Prostate gland (tissue), 2 donors: ENCODE results near the gene ZNF394. TPM values are rescaled to one million over a fixed set of nuclear protein-coding genes. Genes with fewer than 3 reads are reported as not detected.
"Not testable (repeated sequence)": the region's sequence is repeated elsewhere in the genome, so short reads cannot be mapped to it uniquely, and the experiment has no call there.

Experiments
- DNase-seq: peaks from one replicate; pipeline ENCODE4 v3.0.0-alpha.2; 2019; ENCODE audit warnings: low spot score
- H3K27ac ChIP-seq, 2 donors: fragments of 200-600 bp; sonication (generic); 2 replicates each; pipeline ENCODE4 v1.5.1; 2017 to 2019
- H3K27me3 ChIP-seq: fragments of 200-600 bp; sonication (generic); replicated peaks from 2 replicates; pipeline ENCODE4 v1.5.1; 2019; ENCODE audit not compliant: insufficient read depth
- H3K36me3 ChIP-seq, 2 donors: fragments of 200-600 bp; sonication (generic); 1 replicate in 1 of 2; 2 replicates in 1 of 2; pipeline versions ENCODE4 v1.5.1 to v1.8.1; 2017 to 2019
- H3K4me1 ChIP-seq: fragments of 200-600 bp; sonication (generic); replicated peaks from 2 replicates; pipeline ENCODE4 v1.5.1; 2019
- H3K4me3 ChIP-seq, 2 donors: fragments of 200-600 bp; sonication (generic); 2 replicates each; pipeline ENCODE4 v1.5.1; 2017 to 2019
- H3K9me3 ChIP-seq: fragments of 200-600 bp; sonication (generic); 2 replicates; pipeline ENCODE4 v1.5.1; 2017
- CTCF ChIP-seq, 4 experiments: fragments of 200-600 bp in 2 of 4; fragments of 450-650 bp in 2 of 4; sonication (generic) in 2 of 4; IDR thresholded peaks; 1 replicate in 3 of 4; 2 replicates in 1 of 4; pipeline ENCODE4 v1.5.1; 2016 to 2019; ENCODE audit warnings: antibody characterized with exemption in 4 of 4, mild to moderate bottlenecking in 2 of 4, moderate library complexity in 2 of 4
- POLR2A ChIP-seq: fragments of 450-650 bp; IDR thresholded peaks from one replicate; pipeline ENCODE4 v1.6.1; 2016; ENCODE audit warnings: antibody characterized with exemption, mild to moderate bottlenecking
- POLR2AphosphoS5 ChIP-seq: sonication (generic); formaldehyde crosslinking; IDR thresholded peaks from one replicate; pipeline ENCODE4 v1.6.1; 2017; ENCODE audit warnings: antibody characterized with exemption
- WGBS: methylation state at CpG from one replicate; pipeline ENCODE4 v1.1.5; 2018; 5-methylcytosine and 5-hydroxymethylcytosine counted together
- intact Hi-C: fragments of 100-400 bp; cut with DNase I; formaldehyde crosslinking; loops from one replicate; pipeline ENCODE4 v1.14.2; 2022
- total RNA-seq, 2 donors: library from RNA; depleted of rRNA; stranded (reverse); fragments of >200 nt; gene quantifications; one replicate each; pipeline ENCODE4 v1.1.0, GENCODE V29; 2016

Gene ZNF394
- total RNA-seq, result 10 to 100 TPM; 37.4 to 37.8 TPM

DNA sequence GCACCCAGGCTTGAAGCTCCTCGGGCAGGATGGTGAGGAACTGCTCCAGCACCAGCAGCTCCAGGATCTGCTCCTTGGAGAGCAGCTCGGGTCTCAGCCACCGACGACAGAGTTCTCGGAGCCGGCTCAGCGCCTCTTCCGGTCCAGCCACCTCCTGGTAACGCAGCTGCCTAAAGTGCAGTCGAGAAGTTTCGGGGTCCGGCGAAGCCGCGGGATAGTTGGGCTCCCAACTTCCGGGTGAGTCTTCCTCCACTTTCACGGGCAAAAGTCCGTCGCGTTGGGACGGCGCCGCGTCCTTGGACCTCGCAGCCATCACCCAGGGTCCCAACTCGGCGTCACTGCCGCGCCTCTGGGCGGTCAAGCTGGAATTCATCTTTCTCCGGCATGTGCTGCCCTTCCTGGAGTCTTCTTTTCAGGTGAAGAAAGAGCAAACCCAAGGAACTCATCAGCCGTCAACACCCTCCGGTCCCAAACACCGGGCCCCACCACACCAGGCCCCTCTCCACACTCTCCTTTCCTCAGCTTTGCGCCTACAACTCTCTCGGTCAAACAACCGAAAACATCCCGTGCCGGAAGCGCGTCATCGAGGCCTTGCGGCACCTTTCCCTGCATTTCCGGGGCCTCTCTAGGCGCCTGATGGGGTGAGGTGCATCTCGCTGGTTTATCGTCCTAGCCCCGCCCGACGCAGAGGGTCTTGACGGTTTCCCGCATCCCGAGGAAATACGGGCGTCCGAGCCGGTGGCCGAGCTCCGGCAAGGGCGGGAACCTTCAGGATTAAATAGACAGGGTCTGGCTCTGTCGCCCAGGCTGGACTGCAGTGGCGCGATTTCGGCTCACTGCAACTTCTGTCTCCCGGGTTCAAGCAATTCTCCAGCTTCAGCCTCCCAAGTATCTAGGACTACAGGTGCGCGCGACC is at the start of gene ZNF394:
Gene ZNF394 (minus strand): TSS at position 561 of the 916 bp plus-strand sequence. CDS start 188 bp downstream, at position 373.
- intact Hi-C loops, result loop anchor here (5.0 kb wide), 1 partner anchor 52 kb away; the partner anchor contains the start of gene FAM200A
- no peaks in the 10 kb centered on the region for H3K27me3 ChIP-seq
- TF ChIP-seq POLR2A (peak; percentile 68), CTCF (IDR thresholded peaks at IDR 0.05) (peak in 1 of 4 experiments; percentile 19), POLR2AphosphoS5 (peak; percentile 99)

GRCh38 chr7:99549545-99549944 is 49.5 kb upstream of the ZNF394 start:
- H3K27me3 ChIP-seq, H3K9me3 ChIP-seq, H3K4me1 ChIP-seq, DNase-seq, H3K4me3 ChIP-seq, H3K27ac ChIP-seq, H3K36me3 ChIP-seq, intact Hi-C loops: not testable (repeated sequence)
- WGBS, result 94% methylated on average over 2 of the region's 2 CpGs

More for the DNA sequence above, at the start of gene ZNF394:
- Histone ChIP-seq H3K9me3 (no peaks in the 10 kb centered on the region), H3K4me3 (peak within 1 kb of the TSS; percentile 85 to 90), H3K36me3 (peaks cover 0 to 5% of the 10 kb centered on the region in 2 donors), H3K4me1 (peaks cover 4% of the 10 kb centered on the region), H3K27ac (peak within 1 kb of the TSS; percentile 96)
- DNase-seq, result peak; percentile 92
- under 1% methylated on average over 68 of the region's 68 CpGs for WGBS

DNA sequence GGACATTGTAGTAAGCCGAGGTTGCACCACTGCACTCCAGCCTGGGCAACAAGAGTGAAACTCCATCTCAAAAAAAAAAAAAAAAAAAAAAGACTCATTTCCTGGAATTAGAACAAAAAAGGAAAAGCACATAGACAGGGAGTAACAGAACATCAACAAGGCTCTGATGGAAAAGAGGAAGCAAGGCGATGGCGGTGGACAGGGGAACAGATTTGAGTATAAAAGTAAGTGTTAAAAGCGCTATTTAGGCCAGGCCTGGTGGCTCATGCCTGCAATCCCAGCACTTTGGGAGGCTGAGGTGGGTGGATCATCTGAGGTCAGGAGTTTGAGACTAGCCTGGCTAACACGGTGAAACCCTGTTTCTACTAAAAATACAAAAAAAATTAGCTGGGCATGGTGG is 45.2 kb upstream of the ZNF394 start:
- H3K4me1 ChIP-seq, H3K27me3 ChIP-seq, H3K36me3 ChIP-seq, H3K4me3 ChIP-seq, H3K9me3 ChIP-seq, intact Hi-C loops, H3K27ac ChIP-seq, DNase-seq: not testable (repeated sequence)
- WGBS, result 95% methylated on average over 5 of the region's 5 CpGs

DNA sequence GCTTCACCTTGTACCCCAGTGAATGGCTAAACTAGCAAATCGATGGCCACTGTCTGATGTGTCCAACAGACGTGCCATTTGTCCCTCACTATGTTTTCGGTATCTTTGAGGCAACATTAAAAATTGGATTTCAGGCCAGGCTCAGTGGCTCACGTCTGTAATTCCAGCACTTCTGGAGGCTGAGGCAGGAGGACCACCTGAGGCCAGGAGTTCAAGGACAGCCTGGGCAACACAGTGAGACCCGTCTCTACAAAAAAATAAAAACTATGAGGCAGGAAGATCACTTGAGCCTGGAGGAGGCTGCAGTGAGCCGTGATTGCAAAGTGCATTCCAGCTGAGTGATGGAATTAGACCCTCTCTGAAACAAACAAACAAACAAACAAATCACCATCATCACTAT is 43.8 kb upstream of the ZNF394 start:
- no peak overlapping the region for H3K4me3 ChIP-seq
- no peaks in the 10 kb centered on the region for H3K4me1 ChIP-seq
- H3K27me3 ChIP-seq, result no peaks in the 10 kb centered on the region
- WGBS, result 94% methylated on average over 6 of the region's 6 CpGs
- no peak overlapping the region for H3K27ac ChIP-seq
- no peak for TF ChIP-seq POLR2A
- TF ChIP-seq POLR2AphosphoS5, result no peak
- TF ChIP-seq CTCF (IDR thresholded peaks at IDR 0.05), result no peak
- intact Hi-C loops, result no loop called here
- H3K9me3 ChIP-seq, result no peaks in the 10 kb centered on the region
- DNase-seq, result no peak
- H3K36me3 ChIP-seq, result no peaks in the 10 kb centered on the region

GRCh38 chr7:99543081-99543671 is 43.1 kb upstream of the ZNF394 start:
- H3K27me3 ChIP-seq, result no peaks in the 10 kb centered on the region
- no peak overlapping the region for H3K4me3 ChIP-seq
- intact Hi-C loops, result no loop called here
- no peaks in the 10 kb centered on the region for H3K36me3 ChIP-seq
- TF ChIP-seq POLR2A (no peak), POLR2AphosphoS5 (no peak)
- no peaks in the 10 kb centered on the region for H3K9me3 ChIP-seq
- H3K4me1 ChIP-seq, result no peaks in the 10 kb centered on the region
- H3K27ac ChIP-seq, result no peak overlapping the region
- DNase-seq, result no peak
- 96% methylated on average over 34 of the region's 34 CpGs for WGBS

- Histone ChIP-seq H3K27me3 (no peaks in the 10 kb centered on the region), H3K36me3 (no peaks in the 10 kb centered on the region), H3K27ac (no peak overlapping the region), H3K9me3 (no peaks in the 10 kb centered on the region), H3K4me3 (no peak overlapping the region), H3K4me1 (no peaks in the 10 kb centered on the region)
- WGBS, result 89% methylated on average over 9 of the region's 9 CpGs
- DNase-seq, result no peak
- intact Hi-C loops, result no loop called here
- TF ChIP-seq POLR2AphosphoS5 (no peak), POLR2A (no peak), CTCF (IDR thresholded peaks at IDR 0.05) (no peak)
These were observed 41.1 kb upstream of the ZNF394 start for GRCh38 chr7:99541212-99541611.
